Subcutaneous abdominal adipose tissue (tissue), 5 donors: Measurements from ENCODE around the gene CCDC195.

ENCODE experiments used
- H3K27ac ChIP-seq: one replicate; pipeline ENCODE4 v1.7.0; 2013; ENCODE audit warnings: low read depth, mild to moderate bottlenecking, inconsistent platforms, low read length, moderate library complexity
- H3K27me3 ChIP-seq, 5 donors: one replicate each; pipeline ENCODE4 v1.7.0; 2013; ENCODE audit warnings: low read length in 5 of 5, inconsistent platforms in 1 of 5; ENCODE audit not compliant: control insufficient read depth in 5 of 5, insufficient read depth in 4 of 5
- H3K36me3 ChIP-seq, 5 donors: one replicate each; pipeline ENCODE4 v1.7.0; 2013; ENCODE audit warnings: low read length in 5 of 5; ENCODE audit not compliant: control insufficient read depth in 5 of 5, insufficient read depth in 5 of 5
- H3K4me1 ChIP-seq, 5 donors: one replicate each; pipeline ENCODE4 v1.7.0; 2013; ENCODE audit warnings: low read length in 5 of 5, mild to moderate bottlenecking in 3 of 5, moderate library complexity in 1 of 5; ENCODE audit not compliant: control insufficient read depth in 5 of 5, insufficient read depth in 5 of 5
- H3K4me3 ChIP-seq, 5 donors: one replicate each; pipeline ENCODE4 v1.7.0; 2013; ENCODE audit warnings: low read length in 5 of 5, low read depth in 1 of 5
- H3K9ac ChIP-seq, 5 donors: one replicate each; pipeline ENCODE4 v1.7.0; 2013; ENCODE audit warnings: low read length in 5 of 5, mild to moderate bottlenecking in 4 of 5, moderate library complexity in 3 of 5
- H3K9me3 ChIP-seq, 5 donors: one replicate each; pipeline ENCODE4 v1.7.0; 2013; ENCODE audit warnings: low read length in 5 of 5; ENCODE audit not compliant: control insufficient read depth in 5 of 5
- donor health status: healthy.
- donor health status: healthy.
- donor health status: healthy.
- donor health status: healthy.
- donor health status: healthy.

The CCDC195 gene, protein sequence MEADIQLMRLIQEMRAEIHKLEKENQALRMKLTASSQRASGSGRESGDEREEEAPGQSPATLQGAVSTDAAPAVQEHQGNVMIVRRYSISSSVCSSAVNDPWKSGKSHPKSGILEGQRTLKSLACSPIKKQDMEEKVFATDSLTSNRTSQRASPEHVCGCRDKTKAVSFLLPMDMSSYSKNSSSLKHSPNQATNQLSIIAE

DNA sequence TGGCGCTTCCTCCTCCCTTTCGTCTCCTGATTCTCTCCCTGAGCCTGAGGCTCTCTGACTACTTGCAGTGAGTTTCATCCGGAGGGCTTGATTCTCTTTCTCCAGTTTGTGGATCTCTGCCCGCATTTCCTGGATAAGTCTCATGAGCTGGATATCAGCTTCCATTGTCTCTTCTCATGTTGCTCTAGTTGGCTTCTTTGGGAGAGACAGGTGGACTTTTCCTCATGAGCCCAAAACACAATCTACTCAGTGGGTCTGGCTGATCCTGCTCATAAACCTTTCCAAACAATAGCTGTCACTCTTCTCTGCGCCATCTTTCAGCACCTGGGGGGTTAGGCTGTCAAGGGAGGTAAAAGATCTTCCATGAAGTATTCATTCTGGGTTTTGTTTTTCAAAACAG lies at the start of gene CCDC195:
CCDC195 (minus strand) TSS at position 165 of the 400 bp plus-strand sequence; CDS start at position 165, 0 bp downstream.
- H3K27me3 ChIP-seq: no peaks in the 10 kb centered on the region
- no peak within 1 kb of the TSS for H3K4me3 ChIP-seq
- no peak within 1 kb of the TSS for H3K27ac ChIP-seq
- H3K36me3 ChIP-seq: no peaks in the 10 kb centered on the region
- no peak within 1 kb of the TSS for H3K9ac ChIP-seq
- H3K9me3 ChIP-seq: peaks cover 0 to 5% (median 0%) of the 10 kb centered on the region in 5 donors
- H3K4me1 ChIP-seq: no peaks in the 10 kb centered on the region

DNA sequence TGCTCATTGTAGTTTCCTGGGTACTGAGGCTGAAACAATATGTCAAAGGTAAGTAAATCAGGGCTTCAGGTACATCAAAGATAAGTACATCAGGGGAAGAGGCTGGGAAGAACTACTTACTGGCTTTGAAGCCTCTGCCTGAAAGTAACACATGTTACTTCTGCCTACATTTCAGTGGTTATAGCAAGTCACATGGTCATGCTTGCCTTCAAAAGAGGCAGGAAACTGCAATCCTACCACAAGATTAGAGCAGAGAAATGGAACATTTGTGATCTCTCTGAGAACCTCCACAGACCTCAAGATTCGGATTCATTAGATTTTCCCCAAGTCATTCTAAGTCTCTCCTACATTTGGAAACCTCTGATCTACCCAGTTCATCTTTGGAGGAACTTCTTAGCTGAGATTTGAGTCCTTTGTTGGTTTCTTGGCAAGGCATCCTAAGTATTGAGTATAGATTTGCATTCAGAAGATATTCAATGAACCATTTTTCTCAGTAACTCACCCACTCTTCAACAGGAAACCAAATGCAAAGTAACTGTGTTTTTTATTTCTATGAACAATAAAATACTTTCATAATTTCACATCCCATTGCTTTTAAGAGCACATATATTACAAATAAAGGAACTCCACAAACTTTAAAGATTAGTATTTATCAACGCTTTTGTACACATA lies 48.5 kb upstream of the CCDC195 start:
- Histone ChIP-seq H3K27me3 (no peaks in the 10 kb centered on the region), H3K9ac (no peak overlapping the region), H3K36me3 (peaks cover 0 to 28% (median 6%) of the 10 kb centered on the region in 5 donors), H3K4me3 (no peak overlapping the region), H3K27ac (no peak overlapping the region), H3K9me3 (no peaks in the 10 kb centered on the region), H3K4me1 (no peaks in the 10 kb centered on the region)

DNA sequence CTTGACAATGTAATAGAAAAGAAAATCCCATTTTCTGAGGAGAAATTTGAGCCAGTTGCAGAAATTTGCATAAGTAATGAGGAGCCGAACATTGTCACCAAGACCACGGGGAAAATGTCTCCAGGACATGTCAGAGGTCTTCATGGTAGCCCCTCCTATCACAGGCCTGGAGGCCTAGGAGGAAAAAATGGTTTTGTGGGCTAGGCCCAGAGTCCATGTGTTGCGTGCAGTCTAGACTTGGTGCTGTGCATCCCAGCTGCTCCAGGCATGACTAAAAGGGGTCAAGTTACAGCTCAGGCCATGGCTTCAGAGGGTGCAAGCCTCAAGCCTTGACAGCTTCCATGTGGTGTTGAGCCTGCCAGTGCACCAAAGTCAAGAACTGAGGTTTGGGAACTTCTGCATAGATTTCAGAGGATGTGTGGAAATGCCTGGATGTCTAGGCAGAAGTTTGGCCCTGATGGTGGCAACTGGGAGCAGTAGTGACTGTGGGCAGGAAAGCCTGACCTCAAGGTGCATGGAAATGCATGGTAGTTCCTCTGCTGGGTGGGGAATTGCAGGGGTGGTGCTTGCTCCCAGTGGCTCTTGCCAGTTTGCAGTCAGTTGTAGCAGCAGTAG lies 41.9 kb upstream of the CCDC195 start:
- no peak overlapping the region for H3K27ac ChIP-seq
- H3K36me3 ChIP-seq: no peaks in the 10 kb centered on the region
- no peaks in the 10 kb centered on the region for H3K27me3 ChIP-seq
- peak overlapping the region in 1 of 5 donors; percentile 4 for H3K4me3 ChIP-seq
- H3K9me3 ChIP-seq: peaks cover 0 to 12% (median 10%) of the 10 kb centered on the region in 5 donors
- no peak overlapping the region for H3K9ac ChIP-seq
- peaks cover 0 to 7% (median 4%) of the 10 kb centered on the region in 5 donors for H3K4me1 ChIP-seq

DNA sequence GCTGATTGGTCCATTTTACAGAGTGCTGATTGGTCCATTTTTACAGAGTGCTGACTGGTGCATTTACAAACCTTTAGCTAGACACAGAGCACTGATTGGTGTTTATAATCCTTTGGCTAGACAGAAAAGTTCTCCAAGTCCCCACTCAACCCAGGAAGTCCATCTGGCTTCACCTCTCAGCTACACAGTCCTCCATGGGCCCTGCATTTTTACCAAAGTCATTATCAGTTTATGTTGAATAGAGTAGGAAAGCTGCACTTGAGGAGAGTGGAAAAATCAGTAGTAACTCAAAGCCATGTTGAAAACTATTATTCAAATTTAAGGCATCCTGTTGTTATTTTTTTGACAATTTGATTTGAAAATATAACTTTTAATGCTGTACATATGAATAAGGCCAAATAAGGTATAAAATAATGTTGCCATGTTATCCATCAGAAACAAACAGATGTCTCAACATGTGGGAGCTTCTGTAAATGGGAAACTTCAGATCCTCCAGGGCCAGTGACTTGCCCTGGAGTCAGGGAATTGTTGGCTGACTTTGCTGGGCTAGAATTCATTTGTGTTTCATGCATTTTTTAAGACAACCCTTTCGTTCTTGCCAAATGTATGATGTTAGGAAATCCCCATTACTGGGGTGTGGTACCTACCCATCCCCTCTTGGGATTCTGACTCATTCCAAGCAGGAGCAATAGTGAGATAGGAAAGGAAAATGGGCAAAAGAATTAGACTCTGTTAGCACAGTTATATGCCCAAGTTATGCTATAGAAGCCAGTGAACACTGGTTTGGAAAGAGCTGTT lies 37.8 kb upstream of the CCDC195 start:
- Histone ChIP-seq H3K4me3 (no peak overlapping the region), H3K4me1 (peaks cover 0 to 7% (median 4%) of the 10 kb centered on the region in 5 donors), H3K9me3 (peaks cover 0 to 12% (median 10%) of the 10 kb centered on the region in 5 donors), H3K27me3 (no peaks in the 10 kb centered on the region), H3K9ac (no peak overlapping the region), H3K36me3 (no peaks in the 10 kb centered on the region), H3K27ac (peak overlapping the region; percentile 74)

DNA sequence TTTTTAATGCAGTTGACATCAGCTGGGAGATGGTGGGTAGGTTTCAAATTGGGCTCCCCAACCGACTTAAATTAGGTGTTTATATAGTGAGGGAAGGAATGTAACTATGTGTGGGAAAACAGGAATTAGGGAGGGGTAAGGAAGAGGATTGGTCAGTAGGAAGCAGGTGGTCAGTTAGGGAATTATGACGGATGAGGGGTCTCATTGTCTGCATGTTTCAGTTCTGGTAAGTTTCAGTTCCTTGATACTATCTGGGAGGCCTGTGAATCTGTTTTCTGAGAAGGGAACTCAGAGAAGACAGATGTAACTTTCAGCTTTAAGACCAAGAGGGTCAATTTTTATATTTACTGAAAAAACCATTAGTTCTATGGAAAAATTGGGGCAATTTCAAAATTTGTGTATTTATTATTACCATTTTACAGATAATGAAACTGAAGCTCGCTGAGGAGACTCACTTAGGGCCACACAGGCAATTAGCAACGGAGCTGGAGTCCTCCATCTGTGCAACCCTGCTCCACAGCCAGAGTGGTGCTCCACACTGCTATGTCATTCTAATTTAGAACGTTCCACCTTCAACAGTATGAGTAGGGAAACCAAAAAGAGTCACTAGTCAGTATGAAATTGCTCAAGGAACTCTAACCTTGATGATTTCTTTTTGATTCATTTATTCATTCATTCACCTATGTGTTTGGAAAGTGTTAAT lies 36.0 kb upstream of the CCDC195 start:
- Histone ChIP-seq H3K4me3 (no peak overlapping the region), H3K27me3 (no peaks in the 10 kb centered on the region), H3K9ac (no peak overlapping the region), H3K36me3 (no peaks in the 10 kb centered on the region), H3K4me1 (peaks cover 0 to 7% (median 4%) of the 10 kb centered on the region in 5 donors), H3K9me3 (no peaks in the 10 kb centered on the region), H3K27ac (no peak overlapping the region)

DNA sequence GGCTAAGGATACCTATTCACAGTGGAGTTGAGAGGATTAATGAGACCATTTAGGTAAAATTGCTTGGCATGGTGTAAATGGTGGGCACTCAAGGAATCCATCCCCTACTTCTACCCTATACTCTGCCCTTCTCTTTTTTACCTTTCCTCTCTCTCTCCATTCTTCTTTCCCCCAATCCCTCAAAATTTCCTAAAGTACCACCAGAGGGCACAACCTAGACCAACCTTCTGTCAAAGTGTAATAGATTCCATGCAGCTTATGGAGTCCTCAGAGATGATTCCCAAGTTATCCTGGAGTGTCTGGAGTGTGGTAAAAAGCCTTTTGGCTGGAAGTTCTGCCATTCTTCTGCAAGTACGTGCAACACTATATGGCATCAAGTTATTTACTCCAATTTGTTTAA lies 33.0 kb upstream of the CCDC195 start:
- Histone ChIP-seq H3K36me3 (no peaks in the 10 kb centered on the region), H3K9ac (no peak overlapping the region), H3K4me3 (no peak overlapping the region), H3K4me1 (peaks cover 0 to 4% (median 2%) of the 10 kb centered on the region in 5 donors), H3K27ac (no peak overlapping the region), H3K9me3 (no peaks in the 10 kb centered on the region), H3K27me3 (no peaks in the 10 kb centered on the region)

DNA sequence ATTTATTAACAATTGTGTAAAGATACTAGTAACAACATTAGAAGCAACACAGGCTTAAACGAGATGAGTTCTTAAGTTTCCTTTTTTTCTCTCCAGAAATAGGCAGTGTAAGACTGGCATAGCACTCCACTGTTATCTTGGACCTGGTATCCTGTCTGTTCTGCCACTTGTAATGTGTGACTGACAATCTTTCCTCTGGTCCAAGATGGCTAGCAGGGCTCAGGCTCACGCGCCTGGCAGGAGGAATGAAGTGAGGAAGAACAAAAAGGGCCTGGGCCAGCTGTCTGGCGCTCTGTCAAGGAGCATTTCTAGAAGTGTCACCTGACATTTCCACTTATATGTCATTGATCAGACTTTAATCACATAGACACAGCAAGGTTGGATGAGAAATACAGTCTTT lies 31.6 kb upstream of the CCDC195 start:
- Histone ChIP-seq H3K9me3 (no peaks in the 10 kb centered on the region), H3K4me3 (no peak overlapping the region), H3K4me1 (no peaks in the 10 kb centered on the region), H3K9ac (no peak overlapping the region), H3K27ac (no peak overlapping the region), H3K36me3 (no peaks in the 10 kb centered on the region), H3K27me3 (no peaks in the 10 kb centered on the region)

DNA sequence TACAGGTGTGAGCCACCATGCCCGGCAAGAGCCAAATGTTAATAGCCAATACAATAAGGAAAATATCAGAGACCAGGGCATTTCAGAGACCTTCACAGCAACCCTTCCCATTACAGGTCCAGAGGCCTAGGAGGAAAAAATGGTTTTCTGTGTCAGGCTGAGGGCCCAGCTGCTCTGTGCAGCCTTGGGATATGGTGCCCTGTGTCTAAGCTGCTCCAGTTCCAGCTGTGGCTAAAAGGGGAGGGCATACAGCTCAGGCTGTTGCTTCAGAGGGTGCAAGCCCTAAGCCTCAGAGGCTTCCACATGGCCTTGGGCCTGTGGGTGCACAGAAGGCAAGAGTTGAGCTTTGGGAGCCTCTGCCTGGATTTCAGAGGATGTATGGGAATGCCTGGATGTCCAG lies 20.1 kb upstream of the CCDC195 start:
- Histone ChIP-seq H3K4me3 (peak overlapping the region in 1 of 5 donors; percentile 35), H3K27me3 (no peaks in the 10 kb centered on the region), H3K27ac (no peak overlapping the region), H3K4me1 (no peaks in the 10 kb centered on the region), H3K9ac (no peak overlapping the region), H3K9me3 (peaks cover 0 to 8% (median 7%) of the 10 kb centered on the region in 5 donors), H3K36me3 (no peaks in the 10 kb centered on the region)

DNA sequence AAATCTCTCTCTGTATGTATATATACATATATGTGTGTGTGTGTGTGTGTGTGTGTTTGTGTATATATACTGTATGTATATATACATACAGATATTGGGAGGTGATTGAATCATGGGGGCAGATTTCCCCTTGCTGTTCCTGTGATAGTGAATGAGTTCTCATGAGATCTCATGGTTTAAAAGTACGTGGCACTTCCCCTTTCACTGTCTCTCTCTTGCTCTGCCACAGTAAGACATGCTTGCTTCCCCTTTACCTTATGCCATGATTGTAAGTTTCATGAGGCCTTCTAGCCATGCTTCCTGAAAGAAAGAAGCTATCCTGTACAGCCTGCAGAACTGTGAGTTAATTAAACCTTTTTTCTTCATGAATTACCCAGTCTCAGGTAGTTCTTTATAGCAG lies 18.8 kb upstream of the CCDC195 start:
- H3K4me1 ChIP-seq: no peaks in the 10 kb centered on the region
- peaks cover 0 to 8% (median 7%) of the 10 kb centered on the region in 5 donors for H3K9me3 ChIP-seq
- H3K4me3 ChIP-seq: no peak overlapping the region
- no peak overlapping the region for H3K9ac ChIP-seq
- no peaks in the 10 kb centered on the region for H3K27me3 ChIP-seq
- no peaks in the 10 kb centered on the region for H3K36me3 ChIP-seq
- H3K27ac ChIP-seq: no peak overlapping the region
